ENCODE results near the gene TIGD1.
A peak's percentile ranks its signal among the peaks of the same experiment; 100 is the strongest.

Gene TIGD1

GRCh38 chr2:232569541-232569940 lies 19.2 kb upstream of the TIGD1 start:
- no peak for DNase-seq

- no peak for DNase-seq
Measured at GRCh38 chr2:232568161-232568560, 17.8 kb upstream of the TIGD1 start.

- DNase-seq = no peak
Measured at GRCh38 chr2:232567721-232568120, 17.4 kb upstream of the TIGD1 start.

- DNase-seq = no peak
Measured at GRCh38 chr2:232563580-232563979, 13.2 kb upstream of the TIGD1 start.

- no peak for DNase-seq
Measured at GRCh38 chr2:232562515-232563151, 12.3 kb upstream of the TIGD1 start.

GRCh38 chr2:232556426-232556825 lies 6.1 kb upstream of the TIGD1 start:
- DNase-seq = no peak

GRCh38 chr2:232551776-232552175 lies 1.4 kb upstream of the TIGD1 start:
- DNase-seq = no peak

GRCh38 chr2:232551250-232551638 lies 887 bp upstream of the TIGD1 start:
- peak; percentile 12 for DNase-seq

- DNase-seq = no peak
Measured at GRCh38 chr2:232549655-232550353, 553 bp downstream of the TIGD1 start.

GRCh38 chr2:232547991-232548390 lies 2.4 kb downstream of the TIGD1 start:
- DNase-seq = no peak

- no peak for DNase-seq
Measured at GRCh38 chr2:232545511-232546375, 4.6 kb downstream of the TIGD1 start.

- DNase-seq = no peak
Measured at GRCh38 chr2:232544674-232545073, 5.7 kb downstream of the TIGD1 start.

GRCh38 chr2:232543928-232544631 lies 6.3 kb downstream of the TIGD1 start:
- DNase-seq = no peak

GRCh38 chr2:232543491-232543890 lies 6.9 kb downstream of the TIGD1 start:
- no peak for DNase-seq

- no peak for DNase-seq
Measured at GRCh38 chr2:232542715-232543467, 7.5 kb downstream of the TIGD1 start.

GRCh38 chr2:232541961-232542714 lies 8.2 kb downstream of the TIGD1 start:
- no peak for DNase-seq

GRCh38 chr2:232541195-232541960 lies 9.0 kb downstream of the TIGD1 start:
- DNase-seq = no peak

GRCh38 chr2:232540441-232541041 lies 9.8 kb downstream of the TIGD1 start:
- DNase-seq = no peak

GRCh38 chr2:232539298-232540231 lies 10.8 kb downstream of the TIGD1 start, which contains the start of gene CHRNG:
Gene CHRNG (plus strand): TSS chr2:232539692. CDS start chr2:232539748, 56 bp downstream.
- no peak for DNase-seq

All from CD4-positive, alpha-beta T cell treated with Interleukin-21 for 1 hour (primary cell).